ENCODE measurements around the gene DHX8. TPM values are rescaled to one million over a fixed set of nuclear protein-coding genes. Genes with fewer than 3 reads are reported as not detected.
A peak's percentile ranks its signal among the peaks of the same experiment; 100 is the strongest.

The DHX8 gene
- total RNA-seq, 3 donors from 2014 or later: 41.0 to 54.7 (median 46.9) TPM

DNA sequence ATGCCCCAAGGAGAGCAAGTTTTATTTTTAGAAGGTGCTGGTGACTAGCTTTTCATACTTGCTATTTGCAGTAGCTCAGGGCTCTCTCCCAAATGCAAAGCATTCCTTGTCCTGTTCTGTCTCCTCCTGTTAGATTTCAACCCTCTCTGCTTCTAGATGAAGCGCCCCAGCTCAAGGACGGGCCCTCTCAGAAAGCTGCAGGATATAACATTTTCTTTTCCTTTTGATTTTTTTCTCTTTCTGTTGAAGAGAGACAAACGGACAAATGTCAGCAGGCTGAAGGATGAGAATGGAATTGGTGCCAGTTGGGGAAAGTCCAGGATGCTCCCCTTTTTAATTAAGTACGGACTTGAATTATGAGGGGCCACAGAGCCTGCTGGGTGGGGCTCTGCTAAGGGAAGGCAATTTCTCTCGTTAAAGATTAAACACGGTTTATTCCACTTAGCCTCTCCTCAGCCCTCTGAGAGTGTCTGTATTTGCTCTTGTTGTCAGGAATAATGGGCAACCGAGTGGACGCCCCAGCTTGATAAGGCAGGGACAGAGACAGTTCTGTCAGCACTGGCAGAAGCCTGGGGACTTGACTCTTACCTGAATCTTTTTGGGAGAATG lies 68.6 kb downstream of the DHX8 start:
- no peaks in the 10 kb centered on the region for H3K9me3 ChIP-seq
- DNase-seq (peak in 1 of 3 donors; percentile 52), ATAC-seq (peak; percentile 52)
- H3K36me3 ChIP-seq (ENCODE audit: low read depth): no peaks in the 10 kb centered on the region
- H3K4me1 ChIP-seq (ENCODE audit: low read depth): peaks cover 27% of the 10 kb centered on the region
- intact Hi-C loops (cut with DNase I, micrococcal nuclease): no loop called here
- TF ChIP-seq, protein P1, sequence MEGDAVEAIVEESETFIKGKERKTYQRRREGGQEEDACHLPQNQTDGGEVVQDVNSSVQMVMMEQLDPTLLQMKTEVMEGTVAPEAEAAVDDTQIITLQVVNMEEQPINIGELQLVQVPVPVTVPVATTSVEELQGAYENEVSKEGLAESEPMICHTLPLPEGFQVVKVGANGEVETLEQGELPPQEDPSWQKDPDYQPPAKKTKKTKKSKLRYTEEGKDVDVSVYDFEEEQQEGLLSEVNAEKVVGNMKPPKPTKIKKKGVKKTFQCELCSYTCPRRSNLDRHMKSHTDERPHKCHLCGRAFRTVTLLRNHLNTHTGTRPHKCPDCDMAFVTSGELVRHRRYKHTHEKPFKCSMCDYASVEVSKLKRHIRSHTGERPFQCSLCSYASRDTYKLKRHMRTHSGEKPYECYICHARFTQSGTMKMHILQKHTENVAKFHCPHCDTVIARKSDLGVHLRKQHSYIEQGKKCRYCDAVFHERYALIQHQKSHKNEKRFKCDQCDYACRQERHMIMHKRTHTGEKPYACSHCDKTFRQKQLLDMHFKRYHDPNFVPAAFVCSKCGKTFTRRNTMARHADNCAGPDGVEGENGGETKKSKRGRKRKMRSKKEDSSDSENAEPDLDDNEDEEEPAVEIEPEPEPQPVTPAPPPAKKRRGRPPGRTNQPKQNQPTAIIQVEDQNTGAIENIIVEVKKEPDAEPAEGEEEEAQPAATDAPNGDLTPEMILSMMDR (IDR thresholded peaks at IDR 0.05): no peak
- H3K4me3 ChIP-seq: no peak overlapping the region

DNA sequence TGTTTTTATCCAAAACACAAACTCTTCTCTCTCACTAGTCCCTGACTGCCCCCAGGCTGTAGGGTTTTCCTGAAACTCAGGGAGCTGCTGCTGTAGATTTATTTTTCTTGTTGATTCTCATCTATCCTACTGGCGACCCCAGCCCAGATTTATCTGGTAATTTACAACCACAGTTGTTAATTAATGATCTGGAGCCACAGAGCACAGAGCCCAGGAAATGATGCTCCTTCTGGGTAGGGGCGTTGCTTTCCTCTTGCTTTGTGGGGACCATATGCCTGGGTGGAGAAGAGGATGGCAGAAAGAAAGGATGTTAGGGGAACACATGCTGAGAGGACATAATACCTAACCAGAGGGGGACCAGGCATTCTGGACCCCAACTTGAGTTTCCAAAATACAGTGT lies 69.8 kb downstream of the DHX8 start:
- no peak overlapping the region for H3K4me3 ChIP-seq
- ATAC-seq: no peak
- H3K9me3 ChIP-seq: no peaks in the 10 kb centered on the region
- H3K4me1 ChIP-seq (ENCODE audit: low read depth): peaks cover 27% of the 10 kb centered on the region
- TF ChIP-seq, protein P1 (IDR thresholded peaks at IDR 0.05): no peak
- no peak for DNase-seq
- intact Hi-C loops (cut with DNase I, micrococcal nuclease): no loop called here
- no peaks in the 10 kb centered on the region for H3K36me3 ChIP-seq (ENCODE audit: low read depth)

DNA sequence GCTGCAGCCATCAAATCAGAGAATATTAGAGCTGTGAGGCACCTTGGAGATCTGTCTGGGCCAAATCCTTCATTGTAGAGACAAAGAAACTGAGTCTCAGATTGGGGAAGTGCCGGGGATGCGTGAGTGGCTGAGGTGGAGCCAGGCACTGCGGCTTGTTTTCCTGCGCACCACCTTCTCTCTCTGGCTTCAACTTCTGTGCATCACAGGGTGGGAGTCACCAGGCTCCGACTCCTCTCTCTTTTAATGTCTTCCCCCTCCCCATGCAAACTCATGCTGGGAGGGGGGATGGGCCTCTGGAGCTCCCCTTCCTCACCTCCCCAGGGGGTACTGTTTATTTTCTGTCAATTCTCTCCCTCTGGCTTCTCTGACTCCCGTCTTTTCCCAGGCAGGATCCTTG lies 71.1 kb downstream of the DHX8 start:
- H3K9me3 ChIP-seq: no peaks in the 10 kb centered on the region
- no peak overlapping the region for H3K4me3 ChIP-seq
- intact Hi-C loops (cut with DNase I, micrococcal nuclease): no loop called here
- ATAC-seq: no peak
- TF ChIP-seq, protein P1 (IDR thresholded peaks at IDR 0.05): no peak
- DNase-seq: no peak
- no peaks in the 10 kb centered on the region for H3K36me3 ChIP-seq (ENCODE audit: low read depth)
- peaks cover 27% of the 10 kb centered on the region for H3K4me1 ChIP-seq (ENCODE audit: low read depth)

DNA sequence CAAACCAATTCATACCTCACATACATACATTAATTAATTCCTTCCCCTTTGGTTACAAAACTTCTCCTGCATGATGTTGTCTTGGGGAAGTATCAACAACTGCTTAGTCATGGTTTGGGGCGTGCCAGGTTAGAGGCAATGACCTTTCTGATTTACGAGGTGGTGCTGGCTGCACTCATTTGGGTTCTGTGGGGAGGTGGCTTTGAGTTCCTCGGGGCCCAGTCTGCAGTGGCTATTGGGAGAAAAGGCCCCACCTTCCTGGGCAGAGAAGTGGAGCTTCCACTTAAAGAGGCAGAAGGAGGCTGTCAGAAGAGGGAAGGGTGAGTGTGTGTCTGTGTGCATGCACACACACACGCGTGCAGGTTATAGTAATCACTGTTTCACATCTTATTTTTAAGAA lies 72.5 kb downstream of the DHX8 start:
- peak; percentile 82 for ATAC-seq
- TF ChIP-seq, protein P1 (IDR thresholded peaks at IDR 0.05): no peak
- peak in 2 of 3 donors; percentile 61 to 77 for DNase-seq
- Histone ChIP-seq H3K36me3 (ENCODE audit: low read depth) (no peaks in the 10 kb centered on the region), H3K4me1 (ENCODE audit: low read depth) (peaks cover 27% of the 10 kb centered on the region), H3K4me3 (no peak overlapping the region), H3K9me3 (no peaks in the 10 kb centered on the region)
- intact Hi-C loops (cut with DNase I, micrococcal nuclease): no loop called here

DNA sequence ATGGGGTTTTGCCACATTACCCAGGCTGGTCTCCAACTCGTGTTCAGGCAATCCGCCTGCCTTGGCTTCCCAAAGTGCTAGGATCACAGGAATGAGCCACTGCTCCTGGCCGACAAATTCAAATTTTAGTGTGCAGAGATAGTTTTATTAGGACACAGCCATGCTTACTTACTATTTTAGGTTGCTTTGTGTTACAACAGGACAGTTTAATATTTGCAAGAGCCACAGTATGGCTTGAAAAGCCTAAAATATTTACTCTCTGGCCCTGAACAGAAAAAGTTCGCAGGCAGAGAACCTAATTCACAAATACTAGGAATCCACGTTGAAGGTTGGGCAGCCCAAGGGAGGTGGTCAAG lies 75.0 kb downstream of the DHX8 start:
- Histone ChIP-seq H3K36me3 (ENCODE audit: low read depth) (no peaks in the 10 kb centered on the region), H3K4me1 (ENCODE audit: low read depth) (peaks cover 16% of the 10 kb centered on the region), H3K9me3 (no peaks in the 10 kb centered on the region), H3K4me3 (no peak overlapping the region)
- intact Hi-C loops (cut with DNase I, micrococcal nuclease): no loop called here
- TF ChIP-seq, protein P1 (IDR thresholded peaks at IDR 0.05): no peak
- ATAC-seq: no peak
- DNase-seq: no peak
